Measurements from ENCODE around the gene FEM1C.

Gene FEM1C

DNA sequence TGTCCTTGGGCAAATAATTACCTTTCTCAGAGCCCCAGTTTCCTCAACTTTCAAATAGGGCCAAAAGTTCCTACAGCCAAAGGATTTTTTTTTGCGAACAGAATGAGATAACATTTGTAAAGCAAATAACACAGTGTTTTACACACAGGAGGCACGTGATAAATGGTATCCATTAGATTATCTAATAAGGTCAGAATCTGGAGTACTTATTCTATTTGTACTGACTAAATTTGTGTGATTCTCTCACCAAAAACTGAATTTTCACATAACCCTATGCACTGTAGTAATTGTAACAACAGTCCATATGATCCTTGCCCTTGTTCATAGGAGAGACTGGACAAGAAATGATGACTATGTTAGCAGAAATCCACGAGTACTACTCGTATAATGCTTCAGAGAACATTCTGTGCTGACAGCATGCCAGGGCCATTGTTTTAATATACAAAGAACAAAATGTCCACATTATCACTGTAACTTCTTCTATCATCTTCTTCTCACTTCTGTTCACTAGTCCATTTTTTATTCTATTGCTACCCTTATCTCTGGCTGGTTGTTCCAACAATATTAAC is 13.9 kb upstream of the FEM1C start:
- no peak overlapping the region for H3K4me3 ChIP-seq (ENCODE audit: low read length)
- peaks cover 6% of the 10 kb centered on the region; the same call in 1 of the 2 replicates for H3K9me3 ChIP-seq (ENCODE audit: insufficient read depth, low read length)
- H3K9ac ChIP-seq (ENCODE audit: low read length) = no peak overlapping the region
- H3K27me3 ChIP-seq (ENCODE audit: low read depth, low read length) = no peaks in the 10 kb centered on the region
- TF ChIP-seq EZH2phosphoT487 (IDR thresholded peaks at IDR 0.05; ENCODE audit: low read depth) = no peak
- TF ChIP-seq, protein P1, sequence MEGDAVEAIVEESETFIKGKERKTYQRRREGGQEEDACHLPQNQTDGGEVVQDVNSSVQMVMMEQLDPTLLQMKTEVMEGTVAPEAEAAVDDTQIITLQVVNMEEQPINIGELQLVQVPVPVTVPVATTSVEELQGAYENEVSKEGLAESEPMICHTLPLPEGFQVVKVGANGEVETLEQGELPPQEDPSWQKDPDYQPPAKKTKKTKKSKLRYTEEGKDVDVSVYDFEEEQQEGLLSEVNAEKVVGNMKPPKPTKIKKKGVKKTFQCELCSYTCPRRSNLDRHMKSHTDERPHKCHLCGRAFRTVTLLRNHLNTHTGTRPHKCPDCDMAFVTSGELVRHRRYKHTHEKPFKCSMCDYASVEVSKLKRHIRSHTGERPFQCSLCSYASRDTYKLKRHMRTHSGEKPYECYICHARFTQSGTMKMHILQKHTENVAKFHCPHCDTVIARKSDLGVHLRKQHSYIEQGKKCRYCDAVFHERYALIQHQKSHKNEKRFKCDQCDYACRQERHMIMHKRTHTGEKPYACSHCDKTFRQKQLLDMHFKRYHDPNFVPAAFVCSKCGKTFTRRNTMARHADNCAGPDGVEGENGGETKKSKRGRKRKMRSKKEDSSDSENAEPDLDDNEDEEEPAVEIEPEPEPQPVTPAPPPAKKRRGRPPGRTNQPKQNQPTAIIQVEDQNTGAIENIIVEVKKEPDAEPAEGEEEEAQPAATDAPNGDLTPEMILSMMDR (IDR thresholded peaks at IDR 0.05; ENCODE audit: low read depth, low read length) = no peak
- H3K36me3 ChIP-seq (replicated peaks; ENCODE audit: low read depth, low read length) = peaks cover 3% of the 10 kb centered on the region
- H3K27ac ChIP-seq (ENCODE audit: low read length) = no peak overlapping the region
- H3K4me2 ChIP-seq (ENCODE audit: low read length) = no peak overlapping the region
- H3K4me1 ChIP-seq (ENCODE audit: low read length) = peaks cover 23% of the 10 kb centered on the region
- no peaks in the 10 kb centered on the region for H4K20me1 ChIP-seq (ENCODE audit: insufficient read depth, low read length)
- no peaks in the 10 kb centered on the region for H3K79me2 ChIP-seq (ENCODE audit: low read length)
- no peak overlapping the region for H2AFZ ChIP-seq (ENCODE audit: low read depth, low read length)

DNA sequence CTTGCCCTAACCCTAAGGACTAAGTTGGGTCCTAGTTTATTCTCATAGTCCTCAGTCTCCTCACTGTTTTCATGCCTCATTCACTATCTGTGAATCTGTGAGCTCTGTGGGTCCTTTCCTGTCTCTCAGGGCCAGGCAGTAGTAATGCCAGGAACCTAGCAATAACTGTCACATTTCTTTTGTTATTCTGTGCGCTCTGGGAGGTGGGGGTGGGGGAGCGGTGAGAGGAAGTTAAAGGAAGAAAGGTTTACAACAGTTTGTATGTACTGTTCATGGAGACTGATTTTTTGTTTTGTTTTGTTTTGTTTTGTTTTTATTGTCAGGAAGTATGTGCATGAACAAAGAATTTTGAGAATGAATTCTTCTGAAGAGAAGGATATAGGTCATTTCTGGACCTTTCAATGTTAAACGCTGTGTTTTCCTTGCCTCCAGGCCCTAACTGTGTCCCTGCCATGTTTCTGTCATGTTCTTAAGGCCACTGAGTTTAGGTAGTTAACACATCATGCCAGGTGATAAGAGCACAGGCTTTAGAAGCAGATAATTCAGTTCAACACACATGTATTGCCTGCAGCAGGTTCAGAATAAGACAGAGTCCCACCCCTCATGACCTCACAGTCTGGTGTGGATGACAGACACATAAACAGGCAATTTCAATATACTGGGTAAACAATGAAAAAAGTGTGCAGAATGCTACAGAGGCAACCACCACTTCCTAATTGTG is 13.3 kb upstream of the FEM1C start:
- peaks cover 19% of the 10 kb centered on the region for H3K4me1 ChIP-seq (ENCODE audit: low read length)
- H3K27ac ChIP-seq (ENCODE audit: low read length) = no peak overlapping the region
- H3K36me3 ChIP-seq (replicated peaks; ENCODE audit: low read depth, low read length) = peaks cover 3% of the 10 kb centered on the region
- H2AFZ ChIP-seq (ENCODE audit: low read depth, low read length) = no peak overlapping the region
- H3K9ac ChIP-seq (ENCODE audit: low read length) = no peak overlapping the region
- peaks cover 6% of the 10 kb centered on the region; the same call in 1 of the 2 replicates for H3K9me3 ChIP-seq (ENCODE audit: insufficient read depth, low read length)
- H4K20me1 ChIP-seq (ENCODE audit: insufficient read depth, low read length) = no peaks in the 10 kb centered on the region
- H3K27me3 ChIP-seq (ENCODE audit: low read depth, low read length) = no peaks in the 10 kb centered on the region
- no peak for TF ChIP-seq EZH2phosphoT487 (IDR thresholded peaks at IDR 0.05; ENCODE audit: low read depth)
- TF ChIP-seq, protein P1 (IDR thresholded peaks at IDR 0.05; ENCODE audit: low read depth, low read length) = no peak
- H3K4me2 ChIP-seq (ENCODE audit: low read length) = no peak overlapping the region
- H3K4me3 ChIP-seq (ENCODE audit: low read length) = no peak overlapping the region
- H3K79me2 ChIP-seq (ENCODE audit: low read length) = no peaks in the 10 kb centered on the region

DNA sequence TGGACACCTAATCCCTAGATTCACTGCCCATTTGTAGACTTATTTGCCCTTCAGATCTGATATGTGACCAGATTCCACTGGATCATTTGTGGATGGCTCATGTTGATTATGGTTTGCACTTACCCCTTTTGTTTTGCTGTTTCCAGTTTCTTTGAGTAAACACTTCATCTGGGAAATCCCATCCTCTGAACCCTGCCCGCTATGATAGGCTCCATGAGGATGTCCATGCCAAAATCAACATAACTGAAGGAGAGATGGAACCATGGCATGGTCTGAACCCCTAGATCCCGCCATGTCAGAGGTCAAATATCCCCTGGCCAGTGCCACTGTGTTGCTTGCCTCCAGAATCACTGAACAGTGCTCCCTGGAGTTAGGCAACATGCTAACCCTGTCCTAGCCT is 11.7 kb upstream of the FEM1C start:
- H3K4me2 ChIP-seq (ENCODE audit: low read length) = no peak overlapping the region
- peaks cover 3% of the 10 kb centered on the region; the same call in 1 of the 2 replicates for H3K9me3 ChIP-seq (ENCODE audit: insufficient read depth, low read length)
- H4K20me1 ChIP-seq (ENCODE audit: insufficient read depth, low read length) = no peaks in the 10 kb centered on the region
- H3K36me3 ChIP-seq (replicated peaks; ENCODE audit: low read depth, low read length) = peaks cover 2% of the 10 kb centered on the region
- H3K27me3 ChIP-seq (ENCODE audit: low read depth, low read length) = no peaks in the 10 kb centered on the region
- no peaks in the 10 kb centered on the region for H3K79me2 ChIP-seq (ENCODE audit: low read length)
- no peak for TF ChIP-seq EZH2phosphoT487 (IDR thresholded peaks at IDR 0.05; ENCODE audit: low read depth)
- TF ChIP-seq, protein P1 (IDR thresholded peaks at IDR 0.05; ENCODE audit: low read depth, low read length) = no peak
- H3K4me3 ChIP-seq (ENCODE audit: low read length) = no peak overlapping the region
- no peak overlapping the region for H2AFZ ChIP-seq (ENCODE audit: low read depth, low read length)
- no peak overlapping the region for H3K27ac ChIP-seq (ENCODE audit: low read length)
- H3K9ac ChIP-seq (ENCODE audit: low read length) = no peak overlapping the region
- peaks cover 17% of the 10 kb centered on the region for H3K4me1 ChIP-seq (ENCODE audit: low read length)

DNA sequence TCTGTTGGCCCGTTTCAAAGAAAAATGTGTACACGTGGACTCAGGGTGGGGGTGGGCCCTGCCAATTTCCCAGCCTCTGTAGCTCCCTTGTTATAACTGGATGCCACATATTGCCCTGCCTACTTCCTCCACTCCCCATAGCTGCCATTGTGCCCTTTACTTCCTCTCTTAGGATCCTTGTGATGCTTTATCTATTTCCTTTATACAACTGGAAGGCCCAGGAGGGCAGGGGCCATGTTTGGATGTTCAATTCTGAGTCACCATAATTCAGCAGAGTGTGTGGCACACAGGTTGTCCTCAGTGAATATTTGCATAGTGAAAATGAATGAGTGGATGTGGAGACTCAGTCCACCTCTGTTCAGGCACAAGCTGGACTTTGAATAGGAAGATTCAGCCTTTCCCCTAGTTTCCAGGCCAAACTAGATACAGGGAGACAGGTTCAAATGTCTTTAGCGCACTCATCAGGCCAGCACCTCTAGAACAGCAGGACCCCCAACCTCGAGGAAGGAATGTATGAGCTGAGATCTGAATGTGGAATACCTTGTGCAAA is 10.6 kb upstream of the FEM1C start:
- H3K36me3 ChIP-seq (replicated peaks; ENCODE audit: low read depth, low read length) = no peaks in the 10 kb centered on the region
- TF ChIP-seq, protein P1 (IDR thresholded peaks at IDR 0.05; ENCODE audit: low read depth, low read length) = no peak
- TF ChIP-seq EZH2phosphoT487 (IDR thresholded peaks at IDR 0.05; ENCODE audit: low read depth) = no peak
- no peak overlapping the region for H3K4me2 ChIP-seq (ENCODE audit: low read length)
- no peaks in the 10 kb centered on the region for H3K27me3 ChIP-seq (ENCODE audit: low read depth, low read length)
- H3K27ac ChIP-seq (ENCODE audit: low read length) = no peak overlapping the region
- H3K9ac ChIP-seq (ENCODE audit: low read length) = no peak overlapping the region
- H3K79me2 ChIP-seq (ENCODE audit: low read length) = no peaks in the 10 kb centered on the region
- peaks cover 25% of the 10 kb centered on the region for H3K4me1 ChIP-seq (ENCODE audit: low read length)
- H2AFZ ChIP-seq (ENCODE audit: low read depth, low read length) = no peak overlapping the region
- H4K20me1 ChIP-seq (ENCODE audit: insufficient read depth, low read length) = no peaks in the 10 kb centered on the region
- H3K4me3 ChIP-seq (ENCODE audit: low read length) = no peak overlapping the region
- no peaks in the 10 kb centered on the region for H3K9me3 ChIP-seq (ENCODE audit: insufficient read depth, low read length)

Data from OCI-LY3 (cell line).